Lower leg skin (tissue), 4 donors: ENCODE data around the gene PKD1L1. TPM values are rescaled to one million over a fixed set of nuclear protein-coding genes. Genes with fewer than 3 reads are reported as not detected.

Experiments
- DNase-seq, 2 donors: peaks; one replicate each; pipeline ENCODE4 v3.0.0-alpha.2; 2019; ENCODE audit warnings: low spot score in 2 of 2
- H3K4me3 ChIP-seq: fragments of 200-600 bp; sonication (generic); 2 replicates; pipeline ENCODE4 v1.5.1; 2017; ENCODE audit warnings: mild to moderate bottlenecking, low read depth; ENCODE audit not compliant: poor library complexity, severe bottlenecking
- POLR2A ChIP-seq, 2 donors: fragments of 450-650 bp; IDR thresholded peaks; one replicate each; pipeline ENCODE4 v1.6.1; 2016 to 2017; ENCODE audit warnings: antibody characterized with exemption in 2 of 2, mild to moderate bottlenecking in 1 of 2, moderate library complexity in 1 of 2
- WGBS, 2 donors: methylation state at CpG; one replicate each; pipeline ENCODE4 v1.1.5; 2018; 5-methylcytosine and 5-hydroxymethylcytosine counted together
- intact Hi-C: fragments of 100-400 bp; cut with DNase I; formaldehyde crosslinking; loops from one replicate; pipeline ENCODE4 v1.15.0; 2023; ENCODE audit warnings: low total_unique reads
- total RNA-seq, 4 donors: library from RNA; depleted of rRNA; stranded (reverse); fragments of >200 nt; gene quantifications; one replicate each; pipeline ENCODE4 v1.1.0, GENCODE V29; 2016
- TF ChIP-seq, protein P1 (sequence below), 3 donors: fragments of 450-650 bp; IDR thresholded peaks; one replicate each; pipeline ENCODE4 v1.5.1; 2016; ENCODE audit warnings: antibody characterized with exemption in 3 of 3, mild to moderate bottlenecking in 3 of 3, moderate library complexity in 2 of 3

The PKD1L1 gene
- total RNA-seq, 4 donors from 2014 or later: 0.04 to 0.12 (median 0.07) TPM

DNA sequence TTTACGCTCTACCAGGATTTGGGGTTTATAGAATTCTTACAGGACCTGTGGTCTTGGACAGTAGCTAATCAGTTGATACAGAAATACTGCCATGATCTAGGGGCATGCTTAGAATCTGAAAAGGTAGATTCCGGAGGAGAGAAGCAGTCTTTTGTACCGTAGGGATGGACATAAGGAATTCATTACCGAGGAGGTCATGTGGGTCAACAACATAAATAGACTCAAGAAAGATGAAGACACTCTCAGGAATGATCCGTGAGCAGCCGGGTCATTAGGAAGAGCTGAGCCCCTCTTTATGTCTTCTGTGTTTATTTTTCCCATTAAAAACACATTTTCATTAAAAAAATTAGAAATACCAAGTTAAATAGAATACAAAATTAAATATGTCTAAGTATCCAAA, 206.3 kb downstream of the PKD1L1 start:
- no peak overlapping the region for H3K4me3 ChIP-seq
- intact Hi-C loops: no loop called here
- WGBS, 2 donors: 63 to 81% methylated on average over 6 of the region's 6 CpGs
- TF ChIP-seq, protein P1, sequence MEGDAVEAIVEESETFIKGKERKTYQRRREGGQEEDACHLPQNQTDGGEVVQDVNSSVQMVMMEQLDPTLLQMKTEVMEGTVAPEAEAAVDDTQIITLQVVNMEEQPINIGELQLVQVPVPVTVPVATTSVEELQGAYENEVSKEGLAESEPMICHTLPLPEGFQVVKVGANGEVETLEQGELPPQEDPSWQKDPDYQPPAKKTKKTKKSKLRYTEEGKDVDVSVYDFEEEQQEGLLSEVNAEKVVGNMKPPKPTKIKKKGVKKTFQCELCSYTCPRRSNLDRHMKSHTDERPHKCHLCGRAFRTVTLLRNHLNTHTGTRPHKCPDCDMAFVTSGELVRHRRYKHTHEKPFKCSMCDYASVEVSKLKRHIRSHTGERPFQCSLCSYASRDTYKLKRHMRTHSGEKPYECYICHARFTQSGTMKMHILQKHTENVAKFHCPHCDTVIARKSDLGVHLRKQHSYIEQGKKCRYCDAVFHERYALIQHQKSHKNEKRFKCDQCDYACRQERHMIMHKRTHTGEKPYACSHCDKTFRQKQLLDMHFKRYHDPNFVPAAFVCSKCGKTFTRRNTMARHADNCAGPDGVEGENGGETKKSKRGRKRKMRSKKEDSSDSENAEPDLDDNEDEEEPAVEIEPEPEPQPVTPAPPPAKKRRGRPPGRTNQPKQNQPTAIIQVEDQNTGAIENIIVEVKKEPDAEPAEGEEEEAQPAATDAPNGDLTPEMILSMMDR (IDR thresholded peaks at IDR 0.05): no peak
- TF ChIP-seq POLR2A (IDR thresholded peaks at IDR 0.05): no peak
- no peak for DNase-seq

- WGBS, 2 donors: 85 to 87% methylated on average over 8 of the region's 8 CpGs
- no peak overlapping the region for H3K4me3 ChIP-seq
- DNase-seq: no peak
- intact Hi-C loops: no loop called here
- no peak for TF ChIP-seq POLR2A (IDR thresholded peaks at IDR 0.05)
- TF ChIP-seq, protein P1 (IDR thresholded peaks at IDR 0.05): no peak
These were observed 208.4 kb downstream of the PKD1L1 start for GRCh38 chr7:47739891-47740290.

DNA sequence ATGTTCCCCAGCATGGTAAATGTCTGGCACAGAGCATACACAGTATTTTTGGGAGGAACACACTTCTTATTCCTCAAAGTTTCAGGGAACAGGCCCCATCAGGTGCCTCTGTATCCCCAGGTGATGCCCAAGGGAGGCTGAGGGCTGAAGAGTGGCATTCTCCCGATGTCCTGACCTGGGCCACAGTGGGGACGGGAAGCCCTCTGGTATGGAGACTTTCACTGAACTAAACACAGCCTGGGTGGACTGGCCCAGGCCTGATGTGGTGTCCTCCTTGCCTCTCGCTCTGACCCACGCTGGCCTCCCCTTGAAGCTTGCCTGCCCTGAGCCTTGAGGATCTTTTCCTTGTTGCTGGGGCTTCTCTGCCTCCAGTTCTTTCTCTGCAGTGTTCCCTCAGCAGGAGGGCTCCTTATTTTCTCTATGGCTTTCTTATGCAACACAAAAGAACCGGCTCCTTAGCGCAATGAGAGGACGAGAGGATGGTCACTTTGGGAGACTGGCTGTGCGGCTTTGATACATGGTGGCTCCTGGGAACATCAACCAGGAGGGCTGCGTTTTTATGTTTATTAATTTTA, 208.9 kb downstream of the PKD1L1 start:
- intact Hi-C loops: no loop called here
- TF ChIP-seq, protein P1 (IDR thresholded peaks at IDR 0.05): no peak
- TF ChIP-seq POLR2A (IDR thresholded peaks at IDR 0.05): no peak
- WGBS, 2 donors: 84 to 94% methylated on average over 7 to 9 of the region's 9 CpGs
- H3K4me3 ChIP-seq: no peak overlapping the region
- DNase-seq: no peak

DNA sequence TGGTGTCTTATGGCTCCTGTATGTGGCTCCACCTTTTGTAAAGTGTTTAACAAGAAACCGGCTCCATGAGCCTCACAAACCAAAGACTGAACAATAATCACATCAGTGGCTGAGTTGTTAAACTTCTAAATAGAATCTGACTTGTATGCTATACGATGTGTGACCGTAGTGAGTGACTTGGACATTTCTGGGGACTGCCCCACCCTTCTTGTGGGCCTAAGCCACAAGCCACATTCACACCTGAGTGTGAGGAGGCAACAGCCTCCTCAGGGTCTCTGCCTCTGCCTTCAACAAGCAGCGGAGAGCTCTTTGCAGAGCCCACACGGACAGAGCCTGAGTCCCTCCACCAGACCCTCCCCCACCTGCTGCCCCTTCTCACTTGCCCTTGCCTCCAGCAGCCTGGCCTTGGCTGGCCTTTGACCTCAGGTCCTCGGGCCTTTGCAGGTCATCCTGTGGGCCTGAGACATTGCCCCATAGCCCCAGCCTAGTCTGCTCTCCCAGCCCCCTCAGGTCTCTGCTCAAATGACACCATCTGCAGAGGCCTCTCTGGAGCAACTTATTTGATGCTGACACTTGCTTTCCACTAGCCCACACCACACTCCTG, 209.6 kb downstream of the PKD1L1 start:
- intact Hi-C loops: no loop called here
- H3K4me3 ChIP-seq: no peak overlapping the region
- no peak for DNase-seq
- TF ChIP-seq, protein P1 (IDR thresholded peaks at IDR 0.05): no peak
- TF ChIP-seq POLR2A (IDR thresholded peaks at IDR 0.05): no peak
- 82 to 83% methylated on average over 6 of the region's 6 CpGs for WGBS, 2 donors

DNA sequence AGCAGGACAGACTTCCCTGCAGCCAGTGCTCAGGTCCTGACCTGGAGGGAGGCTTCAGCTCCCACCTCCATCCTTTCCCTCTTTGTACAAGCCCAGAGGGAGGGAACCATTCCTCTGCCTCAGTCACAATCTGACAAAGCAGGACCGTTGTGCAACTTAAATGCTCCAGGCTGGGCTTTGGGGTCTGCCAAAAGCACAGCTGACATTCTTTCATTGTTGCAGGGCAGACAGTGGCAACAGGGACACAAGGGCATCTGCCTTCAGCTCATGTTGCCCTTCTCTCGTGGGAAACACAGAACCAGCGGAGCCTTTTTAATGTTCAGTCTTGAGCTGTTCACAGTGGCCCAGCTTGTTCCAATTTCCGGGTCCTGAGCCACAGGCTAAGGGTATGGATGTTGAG, 210.7 kb downstream of the PKD1L1 start:
- TF ChIP-seq, protein P1 (IDR thresholded peaks at IDR 0.05): no peak
- no peak for TF ChIP-seq POLR2A (IDR thresholded peaks at IDR 0.05)
- intact Hi-C loops: no loop called here
- no peak overlapping the region for H3K4me3 ChIP-seq
- DNase-seq: no peak
- 80 to 91% methylated on average over 4 of the region's 4 CpGs for WGBS, 2 donors
